Kidney capillary endothelial cell (primary cell): Measurements from ENCODE around the gene NIPSNAP3A.

ENCODE experiments used
- DNase-seq: peaks from one replicate; pipeline ENCODE4 v3.0.0-alpha.2; 2018; ENCODE audit warnings: low spot score

NIPSNAP3A gene

DNA sequence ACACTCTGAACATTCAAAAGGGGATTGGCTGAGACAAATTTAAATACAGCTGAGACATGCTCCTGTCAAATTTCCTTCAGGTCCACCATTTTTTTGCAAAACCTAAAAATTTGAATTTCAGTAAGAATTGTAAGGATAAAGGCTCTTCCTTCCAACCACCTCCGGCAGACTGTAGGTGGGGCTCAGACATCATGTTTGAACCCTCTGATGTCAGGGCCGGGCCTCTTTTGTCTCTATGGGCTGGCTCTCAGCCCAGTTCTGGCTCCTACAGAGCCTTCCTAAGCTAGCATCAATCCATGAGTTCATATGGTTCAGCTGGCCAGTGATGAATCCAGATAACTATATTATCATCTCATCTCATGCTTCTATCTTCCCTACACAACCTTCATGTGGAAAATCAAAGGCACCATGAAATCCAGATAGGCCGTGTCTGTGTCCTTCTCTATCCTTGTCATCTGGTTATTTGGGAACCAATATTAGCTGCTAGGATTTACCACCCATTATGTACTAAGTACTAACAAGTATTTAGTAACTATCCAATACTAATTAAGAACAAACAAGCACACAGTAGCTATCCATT is 60.6 kb downstream of the NIPSNAP3A start:
- peak; percentile 45 for DNase-seq
